RWPE2 (cell line): ENCODE data around the gene MFSD6.

ENCODE experiments used
- ATAC-seq: fragments of 200-7000 bp; cut with Tn5 transposase; 3 replicates; pipeline ENCODE4 v1.9.1; 2021; ENCODE audit warnings: low read depth
- DNase-seq: peaks from one replicate; pipeline ENCODE4 v3.0.0-alpha.2; 2020; ENCODE audit warnings: low spot score
- H3K27ac ChIP-seq: fragments of 450-650 bp; 2 replicates; pipeline ENCODE4 v1.5.1; 2017; ENCODE audit warnings: mild to moderate bottlenecking; ENCODE audit not compliant: poor library complexity, severe bottlenecking
- H3K27me3 ChIP-seq: fragments of 250-450 bp; sonication (Bioruptor Pico); 2 replicates; pipeline ENCODE4 v1.5.1; 2021; ENCODE audit warnings: mild to moderate bottlenecking, moderate library complexity; ENCODE audit not compliant: insufficient read depth, poor library complexity, severe bottlenecking
- H3K36me3 ChIP-seq: fragments of 250-450 bp; sonication (Bioruptor Pico); 2 replicates; pipeline ENCODE4 v1.5.1; 2020; ENCODE audit warnings: low read depth, mild to moderate bottlenecking, moderate library complexity
- H3K4me1 ChIP-seq: fragments of 250-450 bp; sonication (Bioruptor Pico); 2 replicates; pipeline ENCODE4 v1.5.1; 2021; ENCODE audit warnings: mild to moderate bottlenecking, moderate library complexity; ENCODE audit not compliant: insufficient read depth, poor library complexity, severe bottlenecking
- H3K4me3 ChIP-seq: fragments of 250-450 bp; sonication (Bioruptor Pico); 2 replicates; pipeline ENCODE4 v1.5.1; 2021; ENCODE audit warnings: mild to moderate bottlenecking, moderate library complexity; ENCODE audit not compliant: severe bottlenecking
- H3K9me3 ChIP-seq: fragments of 250-450 bp; sonication (Bioruptor Pico); 2 replicates; pipeline ENCODE4 v1.5.1; 2021; ENCODE audit warnings: mild to moderate bottlenecking, moderate library complexity; ENCODE audit not compliant: severe bottlenecking
- CTCF ChIP-seq: fragments of 450-650 bp; IDR thresholded peaks from one replicate; pipeline ENCODE4 v1.5.1; 2017; ENCODE audit warnings: mild to moderate bottlenecking, moderate library complexity; ENCODE audit not compliant: poor library complexity, severe bottlenecking

MFSD6 gene

GRCh38 chr2:190404487-190404886 is 3.7 kb upstream of the MFSD6 start:
- TF ChIP-seq CTCF: no peak
- Histone ChIP-seq H3K27me3 (no peaks in the 10 kb centered on the region), H3K9me3 (no peaks in the 10 kb centered on the region), H3K36me3 (no peaks in the 10 kb centered on the region), H3K4me1 (peaks cover 9% of the 10 kb centered on the region), H3K27ac (no peak overlapping the region), H3K4me3 (no peak overlapping the region)
- DNase-seq (no peak), ATAC-seq (peak; percentile 62)

GRCh38 chr2:190405070-190405469 is 3.1 kb upstream of the MFSD6 start:
- Histone ChIP-seq H3K36me3 (no peaks in the 10 kb centered on the region), H3K9me3 (no peaks in the 10 kb centered on the region), H3K27ac (no peak overlapping the region), H3K27me3 (no peaks in the 10 kb centered on the region), H3K4me3 (no peak overlapping the region), H3K4me1 (peaks cover 14% of the 10 kb centered on the region)
- no peak for ATAC-seq
- TF ChIP-seq CTCF: no peak
- DNase-seq: no peak

DNA sequence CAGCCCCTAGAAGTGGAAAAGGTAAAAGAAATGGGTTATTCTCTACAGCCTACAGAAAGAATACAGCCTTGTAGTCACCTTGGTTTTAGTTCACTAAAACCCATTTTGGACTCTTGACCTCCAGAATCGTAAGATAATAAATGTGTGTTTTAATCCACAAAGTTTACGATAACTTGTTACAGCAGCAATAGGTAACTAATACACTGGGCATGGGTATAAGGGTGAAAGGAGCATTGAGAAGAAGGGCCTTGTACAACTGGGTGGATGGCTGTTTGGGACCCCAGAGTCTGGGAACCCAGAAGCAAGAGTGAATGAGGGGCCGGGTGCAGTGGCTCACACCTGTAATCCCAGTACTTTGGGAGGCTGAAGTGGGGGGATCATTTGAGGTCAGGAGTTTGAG is 2.2 kb upstream of the MFSD6 start:
- TF ChIP-seq CTCF: no peak
- ATAC-seq: no peak
- H3K27me3 ChIP-seq: no peaks in the 10 kb centered on the region
- no peaks in the 10 kb centered on the region for H3K36me3 ChIP-seq
- H3K9me3 ChIP-seq: no peaks in the 10 kb centered on the region
- peaks cover 14% of the 10 kb centered on the region for H3K4me1 ChIP-seq
- DNase-seq: no peak
- no peak overlapping the region for H3K27ac ChIP-seq
- no peak overlapping the region for H3K4me3 ChIP-seq

- Histone ChIP-seq H3K4me1 (peaks cover 14% of the 10 kb centered on the region), H3K36me3 (no peaks in the 10 kb centered on the region), H3K27ac (no peak overlapping the region), H3K4me3 (no peak overlapping the region), H3K27me3 (no peaks in the 10 kb centered on the region), H3K9me3 (no peaks in the 10 kb centered on the region)
- DNase-seq: no peak
- TF ChIP-seq CTCF: no peak
- no peak for ATAC-seq
Observed at GRCh38 chr2:190406805-190407204, 1.4 kb upstream of the MFSD6 start.

- no peak for TF ChIP-seq CTCF
- Histone ChIP-seq H3K4me1 (peaks cover 14% of the 10 kb centered on the region), H3K27ac (no peak overlapping the region), H3K4me3 (peak overlapping the region; percentile 87), H3K36me3 (no peaks in the 10 kb centered on the region), H3K9me3 (no peaks in the 10 kb centered on the region), H3K27me3 (no peaks in the 10 kb centered on the region)
- ATAC-seq (no peak), DNase-seq (no peak)
Observed at GRCh38 chr2:190407246-190407661, 901 bp upstream of the MFSD6 start.
